Muscle layer of duodenum (tissue), 2 donors: ENCODE measurements around the gene TMEM260.
A peak's percentile ranks its signal among the peaks of the same experiment; 100 is the strongest.

Experiments used
- H3K27ac ChIP-seq: one replicate; pipeline ENCODE4 v1.7.0; 2013; ENCODE audit warnings: mild to moderate bottlenecking, low read length
- H3K27me3 ChIP-seq: one replicate; pipeline ENCODE4 v1.7.0; 2013; ENCODE audit warnings: low read depth, mild to moderate bottlenecking, control low read depth, low read length
- H3K36me3 ChIP-seq, 2 donors: one replicate each; pipeline ENCODE4 v1.7.0; 2013; ENCODE audit warnings: low read length in 2 of 2, control low read depth in 1 of 2, mild to moderate bottlenecking in 1 of 2; ENCODE audit not compliant: insufficient read depth in 2 of 2, control insufficient read depth in 1 of 2
- H3K4me1 ChIP-seq, 2 donors: one replicate each; pipeline ENCODE4 v1.7.0; 2013; ENCODE audit warnings: low read length in 2 of 2, mild to moderate bottlenecking in 2 of 2, control low read depth in 1 of 2, moderate library complexity in 1 of 2; ENCODE audit not compliant: insufficient read depth in 2 of 2, control insufficient read depth in 1 of 2
- H3K4me3 ChIP-seq, 2 donors: one replicate each; pipeline ENCODE4 v1.7.0; 2013; ENCODE audit warnings: low read length in 2 of 2, low read depth in 1 of 2, mild to moderate bottlenecking in 1 of 2
- H3K9me3 ChIP-seq, 2 donors: one replicate each; pipeline ENCODE4 v1.7.0; 2013; ENCODE audit warnings: low read length in 2 of 2, control low read depth in 1 of 2, mild to moderate bottlenecking in 1 of 2; ENCODE audit not compliant: control insufficient read depth in 1 of 2
- donor health status: healthy.

The TMEM260 gene

DNA sequence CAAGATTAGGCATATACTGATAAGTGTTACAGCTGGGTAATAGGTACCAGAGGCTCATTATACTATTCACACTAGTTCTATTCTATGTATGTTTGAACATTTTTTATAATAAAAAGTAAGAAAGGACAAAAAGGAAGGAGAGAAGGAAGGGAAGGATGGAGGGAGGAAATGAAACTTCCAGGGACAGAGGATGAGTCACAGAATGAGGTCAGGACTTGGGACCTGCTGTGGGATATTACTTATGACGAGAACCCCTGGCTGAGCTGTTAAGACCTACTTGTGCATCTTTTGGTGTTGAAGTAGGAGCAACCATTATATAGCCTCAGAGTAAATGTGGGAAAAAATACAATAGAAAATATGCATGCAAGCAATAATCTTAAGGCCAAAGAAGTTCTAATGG, 16.7 kb upstream of the TMEM260 start:
- Histone ChIP-seq H3K36me3 (no peaks in the 10 kb centered on the region), H3K27ac (no peak overlapping the region), H3K4me3 (no peak overlapping the region), H3K27me3 (no peaks in the 10 kb centered on the region), H3K9me3 (no peaks in the 10 kb centered on the region), H3K4me1 (no peaks in the 10 kb centered on the region)

DNA sequence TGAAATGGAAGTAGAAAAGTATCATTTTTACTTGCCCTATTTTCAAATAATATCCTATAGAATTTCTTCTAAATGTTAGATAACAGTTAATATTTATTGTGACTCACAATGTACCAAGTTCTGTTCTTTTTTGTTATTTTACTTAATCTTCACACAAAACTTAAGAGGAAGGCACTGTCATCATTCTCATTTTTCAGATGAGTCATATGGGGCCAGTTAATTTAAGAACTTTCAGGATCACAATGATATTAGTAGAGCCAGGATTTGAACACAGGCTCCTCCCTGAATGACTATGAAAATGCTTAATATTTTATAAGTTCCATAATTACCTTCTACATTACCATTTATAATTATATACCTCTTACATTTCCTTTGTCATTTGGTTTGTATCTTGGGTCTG, 10.4 kb upstream of the TMEM260 start:
- H3K36me3 ChIP-seq, result no peaks in the 10 kb centered on the region
- no peak overlapping the region for H3K4me3 ChIP-seq
- H3K4me1 ChIP-seq, result no peaks in the 10 kb centered on the region
- H3K9me3 ChIP-seq, result no peaks in the 10 kb centered on the region
- no peaks in the 10 kb centered on the region for H3K27me3 ChIP-seq
- no peak overlapping the region for H3K27ac ChIP-seq

DNA sequence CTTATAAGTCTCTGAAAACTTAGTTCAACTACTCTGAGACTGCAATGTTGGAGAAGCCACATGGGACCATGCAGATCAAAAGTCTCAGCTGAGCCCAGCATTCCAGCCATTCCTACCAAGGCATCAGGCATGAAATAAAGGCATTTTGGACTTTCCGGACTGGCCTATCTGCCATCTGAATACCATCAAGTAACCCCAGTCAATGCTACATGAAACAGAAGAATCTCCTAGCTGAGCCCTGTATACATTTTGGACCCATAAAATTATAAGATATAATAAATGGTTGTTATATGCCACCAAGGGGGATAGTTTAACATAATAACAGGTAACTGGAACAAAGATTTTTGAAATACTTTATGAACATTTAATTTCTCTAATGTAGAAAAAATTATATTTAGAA, 9.3 kb upstream of the TMEM260 start:
- Histone ChIP-seq H3K9me3 (no peaks in the 10 kb centered on the region), H3K27me3 (no peaks in the 10 kb centered on the region), H3K4me1 (no peaks in the 10 kb centered on the region), H3K4me3 (no peak overlapping the region), H3K36me3 (no peaks in the 10 kb centered on the region), H3K27ac (no peak overlapping the region)

DNA sequence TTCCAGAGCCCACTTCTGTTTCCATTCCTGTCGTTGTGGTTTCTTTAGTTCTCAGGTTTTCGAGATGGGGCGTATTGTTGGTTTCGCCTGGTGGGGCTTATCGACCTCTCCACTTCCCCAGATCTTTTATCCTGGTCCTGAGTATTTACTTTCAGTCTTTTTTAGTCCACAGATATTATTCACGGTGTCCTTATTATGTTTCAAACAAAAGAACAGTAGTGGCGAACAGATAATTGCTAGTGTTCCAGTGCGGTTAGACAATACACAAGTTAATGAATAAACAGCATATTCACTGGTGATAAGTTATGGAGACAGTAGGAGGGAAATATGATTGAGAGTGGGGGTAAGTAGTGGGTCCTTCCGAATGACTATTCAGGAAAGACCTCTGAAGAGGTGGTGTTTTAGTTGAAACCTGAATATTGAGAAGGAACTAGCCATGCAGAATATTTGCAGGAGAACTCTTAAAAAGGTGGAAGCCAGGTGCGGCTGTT, 668 bp downstream of the TMEM260 start:
- Histone ChIP-seq H3K36me3 (no peaks in the 10 kb centered on the region), H3K27me3 (no peaks in the 10 kb centered on the region), H3K9me3 (no peaks in the 10 kb centered on the region), H3K4me3 (peak overlapping the region; percentile 99), H3K4me1 (peaks cover 14 to 23% of the 10 kb centered on the region in 2 donors), H3K27ac (peak overlapping the region; percentile 75)

DNA sequence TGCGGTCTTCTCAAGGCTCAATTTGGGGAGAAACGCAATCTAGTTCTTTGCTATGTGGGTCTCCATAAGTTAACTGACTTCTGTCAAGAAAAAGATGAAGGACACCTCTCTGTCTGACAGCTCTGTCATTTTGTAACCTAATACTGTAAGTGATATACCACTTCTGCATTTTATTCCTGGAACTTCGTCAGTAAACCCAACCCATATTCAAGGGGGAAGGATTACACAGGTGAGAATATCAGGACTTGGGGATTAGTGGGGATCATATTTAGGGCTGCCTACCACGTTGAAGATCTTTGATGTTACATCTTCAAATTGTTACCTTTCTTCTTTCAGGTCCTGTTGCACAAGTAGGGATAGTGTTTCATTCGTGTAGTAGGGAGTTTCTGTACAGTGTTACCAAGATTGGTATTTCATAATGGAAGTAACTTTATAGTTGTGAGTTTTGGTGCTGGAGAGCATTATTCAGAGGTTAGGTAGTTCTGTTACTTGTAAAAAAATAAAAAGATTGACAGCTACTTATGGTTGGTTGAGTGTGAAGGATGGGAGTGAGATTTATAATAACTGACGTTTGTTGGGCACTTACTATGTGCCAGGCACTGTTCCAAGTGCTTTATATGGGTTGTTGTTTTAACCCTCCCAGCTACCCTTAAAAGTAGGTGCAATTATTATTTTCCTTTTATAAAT, 1.6 kb downstream of the TMEM260 start:
- H3K9me3 ChIP-seq, result no peaks in the 10 kb centered on the region
- H3K4me3 ChIP-seq, result peak overlapping the region; percentile 99
- peaks cover 6 to 7% of the 10 kb centered on the region in 2 donors for H3K36me3 ChIP-seq
- no peaks in the 10 kb centered on the region for H3K27me3 ChIP-seq
- H3K4me1 ChIP-seq, result peaks cover 14 to 23% of the 10 kb centered on the region in 2 donors
- H3K27ac ChIP-seq, result no peak overlapping the region

DNA sequence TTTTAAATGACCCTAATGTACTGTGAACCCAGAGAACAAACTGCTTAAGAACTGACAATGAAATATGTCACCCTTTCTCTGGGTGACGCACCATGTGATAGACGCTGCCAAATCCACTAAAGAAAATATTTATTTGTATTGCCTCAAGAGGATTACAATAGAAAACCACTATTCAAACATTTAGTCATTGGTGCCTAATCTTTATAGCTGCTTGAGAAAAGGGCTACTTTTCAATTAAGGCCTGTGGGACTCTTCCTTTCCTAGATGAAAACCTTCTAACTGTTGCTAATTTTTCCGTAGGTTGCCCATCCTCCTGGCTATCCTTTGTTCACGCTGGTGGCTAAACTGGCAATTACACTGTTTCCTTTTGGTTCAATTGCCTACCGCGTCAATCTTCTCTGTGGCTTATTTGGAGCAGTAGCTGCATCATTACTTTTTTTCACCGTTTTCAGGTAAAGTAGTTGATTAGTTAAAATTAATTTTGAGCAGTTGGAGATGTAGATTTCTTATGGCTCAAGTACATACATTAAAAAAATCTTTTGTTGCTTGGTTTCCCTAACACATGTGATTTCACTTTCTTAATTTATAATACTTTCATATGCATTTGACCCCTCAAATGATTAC, 6.0 kb downstream of the TMEM260 start:
- H3K4me3 ChIP-seq, result no peak overlapping the region
- peaks cover 9 to 20% of the 10 kb centered on the region in 2 donors for H3K36me3 ChIP-seq
- peaks cover 14 to 20% of the 10 kb centered on the region in 2 donors for H3K4me1 ChIP-seq
- no peaks in the 10 kb centered on the region for H3K27me3 ChIP-seq
- H3K27ac ChIP-seq, result no peak overlapping the region
- H3K9me3 ChIP-seq, result no peaks in the 10 kb centered on the region

DNA sequence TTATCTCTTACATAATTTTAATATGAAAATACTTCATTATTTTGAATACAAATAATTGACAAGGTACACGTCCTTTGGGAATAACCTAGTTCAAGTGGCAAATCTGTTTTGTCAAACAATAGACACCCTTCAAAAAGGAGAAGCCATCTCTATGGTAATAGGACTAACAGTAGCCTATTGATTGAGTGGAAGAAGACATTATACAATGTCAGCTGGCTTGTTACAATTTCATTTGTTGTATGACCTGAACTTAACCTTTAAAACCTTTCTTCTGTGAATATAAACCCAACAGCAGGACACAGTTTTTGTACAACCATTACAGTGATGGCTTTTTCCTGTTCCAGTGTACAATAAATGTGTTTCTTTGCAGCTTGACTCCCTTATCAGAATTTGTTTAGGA, 8.1 kb downstream of the TMEM260 start:
- Histone ChIP-seq H3K9me3 (no peaks in the 10 kb centered on the region), H3K36me3 (peaks cover 9 to 27% of the 10 kb centered on the region in 2 donors), H3K4me1 (no peaks in the 10 kb centered on the region), H3K4me3 (no peak overlapping the region), H3K27me3 (no peaks in the 10 kb centered on the region), H3K27ac (no peak overlapping the region)

DNA sequence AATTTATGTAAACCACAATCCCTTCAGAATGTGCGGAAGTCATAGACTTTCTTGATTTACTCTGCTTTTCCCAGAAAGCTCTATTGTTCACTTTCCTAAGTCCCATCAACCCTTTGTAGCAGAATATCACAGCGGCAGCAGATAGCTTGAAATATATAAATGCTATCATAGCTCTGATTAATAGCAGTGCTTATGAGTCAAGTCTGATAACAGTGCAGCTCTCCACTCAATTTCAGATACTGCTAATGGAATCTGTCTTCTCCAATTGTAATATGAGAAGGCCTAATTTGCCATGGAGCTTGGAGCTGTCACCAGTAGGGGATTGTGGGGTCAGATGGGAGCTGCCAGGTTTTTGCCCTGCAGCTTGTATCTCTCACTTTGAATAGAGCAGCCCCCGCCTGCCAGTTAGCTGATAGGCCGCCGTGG, 10.9 kb downstream of the TMEM260 start:
- peaks cover 9 to 27% of the 10 kb centered on the region in 2 donors for H3K36me3 ChIP-seq
- H3K9me3 ChIP-seq, result no peaks in the 10 kb centered on the region
- H3K4me3 ChIP-seq, result no peak overlapping the region
- no peaks in the 10 kb centered on the region for H3K4me1 ChIP-seq
- H3K27ac ChIP-seq, result no peak overlapping the region
- no peaks in the 10 kb centered on the region for H3K27me3 ChIP-seq

DNA sequence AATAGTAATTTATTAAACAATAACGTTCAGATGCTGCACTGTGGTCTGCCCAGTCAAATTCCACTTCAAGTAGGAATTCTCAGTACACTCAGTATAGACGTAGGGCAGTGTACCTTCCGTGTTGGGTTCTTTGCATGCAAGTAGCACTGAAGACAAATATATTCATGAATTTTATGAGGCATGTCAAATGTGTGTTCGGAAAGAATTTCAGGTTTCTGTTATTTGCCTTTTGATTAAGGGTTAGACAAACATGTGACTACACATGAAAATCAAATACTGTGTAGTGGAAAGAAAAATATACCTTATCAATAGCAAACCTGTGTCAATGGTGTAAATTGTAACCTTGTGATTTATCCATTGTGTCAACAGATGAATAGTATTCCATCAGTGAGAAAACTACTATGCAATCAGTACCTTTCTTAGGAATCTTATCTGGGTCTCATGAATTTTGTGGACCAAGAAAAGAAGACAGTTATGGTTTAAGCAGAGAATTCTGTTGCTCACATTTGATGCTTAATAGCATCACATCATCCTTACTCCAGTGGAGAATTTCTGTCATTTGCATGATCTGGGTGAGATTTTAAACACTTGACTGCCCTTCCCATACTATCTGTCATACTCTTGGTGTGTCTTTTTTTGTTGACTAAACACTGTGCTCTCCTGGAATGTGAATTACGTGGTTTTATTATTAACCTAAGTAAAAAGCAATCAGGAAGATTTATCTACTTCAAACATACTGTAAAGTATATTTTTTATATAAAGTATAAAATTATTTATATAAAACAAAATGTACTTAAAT, 13.3 kb downstream of the TMEM260 start:
- H3K9me3 ChIP-seq, result no peaks in the 10 kb centered on the region

DNA sequence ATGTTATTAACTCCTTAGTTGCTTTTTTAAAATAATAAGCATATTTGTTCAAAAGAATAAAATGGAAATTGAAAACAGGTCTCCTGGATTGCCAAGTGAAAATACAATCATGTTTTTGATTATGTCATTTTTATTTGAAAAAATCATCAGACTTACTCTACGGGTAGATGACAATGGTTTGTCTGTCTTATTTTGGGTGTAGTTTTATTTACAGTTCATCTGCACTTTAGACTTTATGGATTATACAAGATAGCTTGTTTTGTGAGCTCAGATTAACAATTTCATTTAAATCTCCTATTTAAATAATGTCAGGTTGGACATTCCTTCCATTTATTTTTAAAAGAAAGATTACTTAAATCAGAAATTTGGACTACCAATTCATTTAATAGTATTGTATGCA, 14.8 kb downstream of the TMEM260 start:
- no peaks in the 10 kb centered on the region for H3K4me1 ChIP-seq
- H3K27ac ChIP-seq, result no peak overlapping the region
- H3K36me3 ChIP-seq, result peaks cover 0 to 27% of the 10 kb centered on the region in 2 donors
- no peaks in the 10 kb centered on the region for H3K27me3 ChIP-seq
- H3K9me3 ChIP-seq, result no peaks in the 10 kb centered on the region
- H3K4me3 ChIP-seq, result no peak overlapping the region

More for the DNA sequence above, 13.3 kb downstream of the TMEM260 start:
- Histone ChIP-seq H3K27ac (no peak overlapping the region), H3K4me1 (no peaks in the 10 kb centered on the region), H3K36me3 (peaks cover 0 to 18% of the 10 kb centered on the region in 2 donors), H3K4me3 (no peak overlapping the region), H3K27me3 (no peaks in the 10 kb centered on the region)

DNA sequence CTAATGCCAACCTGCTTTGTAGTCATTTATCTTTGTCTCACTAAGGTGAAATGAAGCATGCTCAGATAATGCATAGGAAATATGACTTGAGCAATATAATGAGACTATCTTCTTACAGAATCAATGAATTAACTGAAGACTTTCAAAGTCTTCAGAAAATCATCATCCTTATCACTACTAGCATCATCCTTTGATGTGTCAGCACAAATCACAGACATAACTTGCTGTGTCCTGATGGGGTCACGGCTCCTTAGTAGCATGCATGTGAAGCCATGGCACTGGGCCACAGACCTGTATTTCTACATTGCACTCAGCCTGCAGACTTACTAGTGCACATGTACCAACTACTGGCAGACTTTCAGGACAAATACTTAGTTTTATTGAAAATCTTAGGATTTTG, 18.9 kb downstream of the TMEM260 start:
- H3K27me3 ChIP-seq, result no peaks in the 10 kb centered on the region

More for the DNA sequence above, 18.9 kb downstream of the TMEM260 start:
- peaks cover 2 to 9% of the 10 kb centered on the region in 2 donors for H3K36me3 ChIP-seq
- no peak overlapping the region for H3K27ac ChIP-seq
- H3K4me3 ChIP-seq, result no peak overlapping the region
- H3K9me3 ChIP-seq, result no peaks in the 10 kb centered on the region
- no peaks in the 10 kb centered on the region for H3K4me1 ChIP-seq
